ENCODE results near the gene PCCA. TPM values are rescaled to one million over a fixed set of nuclear protein-coding genes. Genes with fewer than 3 reads are reported as not detected.

Gene PCCA
- total and polyA plus RNA-seq, 4 donors, result 30.1 to 160 (median 76.3) TPM

DNA sequence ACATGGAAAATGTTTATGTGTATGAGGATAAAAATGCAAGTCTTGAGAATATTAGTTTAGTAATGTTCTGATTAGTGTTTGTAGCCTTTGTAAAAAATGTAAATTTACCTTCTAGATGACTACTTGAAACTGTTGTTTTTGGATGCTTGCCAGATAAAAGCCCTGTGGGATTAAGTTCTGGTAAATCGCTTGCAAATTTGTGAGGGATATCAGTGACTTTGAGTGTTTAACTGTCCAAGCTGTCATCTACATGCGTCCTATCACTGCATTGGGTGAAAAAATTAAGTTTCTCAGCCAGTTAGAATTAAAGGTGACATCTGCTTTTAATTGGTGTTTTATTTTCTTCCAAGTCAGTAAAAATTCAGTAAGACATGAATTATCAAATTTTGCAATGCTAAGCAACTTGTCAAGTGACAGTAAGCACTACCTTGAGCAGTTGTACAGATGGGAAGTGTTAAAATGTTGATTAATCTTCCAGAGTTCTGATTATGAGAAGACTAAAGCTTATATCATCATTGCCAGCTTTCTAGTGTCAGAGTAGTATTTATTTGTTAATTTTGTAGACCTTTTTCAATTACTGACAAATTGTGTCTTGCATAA, 88.0 kb downstream of the PCCA start:
- no peak overlapping the region for H3K9ac ChIP-seq (ENCODE audit: low read depth in 1 of 2, low read length in 2 of 2)
- TF ChIP-seq FOXA2 (IDR thresholded peaks at IDR 0.05) (no peak), RAD21 (IDR thresholded peaks at IDR 0.05) (no peak), TAF1 (conservative IDR thresholded peaks at IDR 0.05) (no peak), EGR1 (IDR thresholded peaks at IDR 0.05; ENCODE audit: low read depth in 2 of 2) (no peak), JUND (IDR thresholded peaks at IDR 0.05) (no peak), SP1 (IDR thresholded peaks at IDR 0.05) (no peak), RXRA (IDR thresholded peaks at IDR 0.05) (no peak), HNF4G (IDR thresholded peaks at IDR 0.05) (no peak), ZBTB33 (IDR thresholded peaks at IDR 0.05) (no peak), ATF3 (IDR thresholded peaks at IDR 0.05) (no peak), FOXA1 (IDR thresholded peaks at IDR 0.05) (no peak), NR2F2 (IDR thresholded peaks at IDR 0.05) (no peak), CTCF (IDR thresholded peaks at IDR 0.05; ENCODE audit: low read depth, low read length, missing input control) (no peak), HNF4A (conservative IDR thresholded peaks at IDR 0.05) (no peak), GABPA (IDR thresholded peaks at IDR 0.05 in 1 of 2, conservative IDR thresholded peaks at IDR 0.05 in 1 of 2) (no peak)
- TF ChIP-seq, protein P1, sequence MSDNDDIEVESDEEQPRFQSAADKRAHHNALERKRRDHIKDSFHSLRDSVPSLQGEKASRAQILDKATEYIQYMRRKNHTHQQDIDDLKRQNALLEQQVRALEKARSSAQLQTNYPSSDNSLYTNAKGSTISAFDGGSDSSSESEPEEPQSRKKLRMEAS (IDR thresholded peaks at IDR 0.05), result no peak
- WGBS, result 43% methylated on average over 2 of the region's 2 CpGs
- no peaks in the 10 kb centered on the region for H3K36me3 ChIP-seq (ENCODE audit: control insufficient read depth in 4 of 4, insufficient read depth in 3 of 4, low read depth in 1 of 4, low read length in 3 of 4)
- no peak overlapping the region for H3K4me3 ChIP-seq (ENCODE audit: low read depth in 1 of 3, low read length in 3 of 3)
- H3K4me1 ChIP-seq (ENCODE audit: control insufficient read depth in 4 of 4, insufficient read depth in 4 of 4, low read length in 3 of 4), result peaks cover 2 to 35% (median 27%) of the 10 kb centered on the region in 4 donors
- H3K9me3 ChIP-seq (ENCODE audit: control insufficient read depth in 4 of 4, low read length in 3 of 4), result no peaks in the 10 kb centered on the region
- no peak for DNase-seq (ENCODE audit: low spot score)
- H3K27ac ChIP-seq (ENCODE audit: low read depth in 1 of 2, low read length in 2 of 2), result no peak overlapping the region
- H3K27me3 ChIP-seq (ENCODE audit: control insufficient read depth in 4 of 4, insufficient read depth in 4 of 4, low read length in 3 of 4), result no peaks in the 10 kb centered on the region

DNA sequence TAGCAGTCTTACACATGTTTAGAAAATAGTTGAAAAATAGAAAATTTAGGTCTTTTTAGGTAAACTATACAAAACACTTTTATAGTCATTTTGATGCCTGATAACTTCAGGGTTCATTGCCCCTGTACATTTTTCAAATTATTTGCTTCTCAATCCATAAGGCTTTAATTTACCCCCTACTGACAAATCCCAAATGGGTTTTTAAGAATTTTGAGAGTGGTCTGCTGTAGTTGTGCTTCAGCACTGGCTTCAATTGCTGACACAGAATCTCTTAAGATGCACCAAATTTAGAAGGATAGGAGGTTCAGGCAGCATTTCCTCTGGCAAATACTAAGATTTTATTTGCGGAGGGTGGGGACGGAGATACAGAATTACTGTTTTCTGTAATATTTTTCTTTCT, 89.4 kb downstream of the PCCA start:
- Histone ChIP-seq H3K4me3 (ENCODE audit: low read depth in 1 of 3, low read length in 3 of 3) (no peak overlapping the region), H3K9ac (ENCODE audit: low read depth in 1 of 2, low read length in 2 of 2) (no peak overlapping the region), H3K4me1 (ENCODE audit: control insufficient read depth in 4 of 4, insufficient read depth in 4 of 4, low read length in 3 of 4) (peaks cover 2 to 32% (median 24%) of the 10 kb centered on the region in 4 donors), H3K27me3 (ENCODE audit: control insufficient read depth in 4 of 4, insufficient read depth in 4 of 4, low read length in 3 of 4) (no peaks in the 10 kb centered on the region), H3K27ac (ENCODE audit: low read depth in 1 of 2, low read length in 2 of 2) (no peak overlapping the region), H3K36me3 (ENCODE audit: control insufficient read depth in 4 of 4, insufficient read depth in 3 of 4, low read depth in 1 of 4, low read length in 3 of 4) (no peaks in the 10 kb centered on the region), H3K9me3 (ENCODE audit: control insufficient read depth in 4 of 4, low read length in 3 of 4) (no peaks in the 10 kb centered on the region)
- no peak for TF ChIP-seq JUND (IDR thresholded peaks at IDR 0.05)
- no peak for TF ChIP-seq NR2F2 (IDR thresholded peaks at IDR 0.05)
- TF ChIP-seq, protein P2, sequence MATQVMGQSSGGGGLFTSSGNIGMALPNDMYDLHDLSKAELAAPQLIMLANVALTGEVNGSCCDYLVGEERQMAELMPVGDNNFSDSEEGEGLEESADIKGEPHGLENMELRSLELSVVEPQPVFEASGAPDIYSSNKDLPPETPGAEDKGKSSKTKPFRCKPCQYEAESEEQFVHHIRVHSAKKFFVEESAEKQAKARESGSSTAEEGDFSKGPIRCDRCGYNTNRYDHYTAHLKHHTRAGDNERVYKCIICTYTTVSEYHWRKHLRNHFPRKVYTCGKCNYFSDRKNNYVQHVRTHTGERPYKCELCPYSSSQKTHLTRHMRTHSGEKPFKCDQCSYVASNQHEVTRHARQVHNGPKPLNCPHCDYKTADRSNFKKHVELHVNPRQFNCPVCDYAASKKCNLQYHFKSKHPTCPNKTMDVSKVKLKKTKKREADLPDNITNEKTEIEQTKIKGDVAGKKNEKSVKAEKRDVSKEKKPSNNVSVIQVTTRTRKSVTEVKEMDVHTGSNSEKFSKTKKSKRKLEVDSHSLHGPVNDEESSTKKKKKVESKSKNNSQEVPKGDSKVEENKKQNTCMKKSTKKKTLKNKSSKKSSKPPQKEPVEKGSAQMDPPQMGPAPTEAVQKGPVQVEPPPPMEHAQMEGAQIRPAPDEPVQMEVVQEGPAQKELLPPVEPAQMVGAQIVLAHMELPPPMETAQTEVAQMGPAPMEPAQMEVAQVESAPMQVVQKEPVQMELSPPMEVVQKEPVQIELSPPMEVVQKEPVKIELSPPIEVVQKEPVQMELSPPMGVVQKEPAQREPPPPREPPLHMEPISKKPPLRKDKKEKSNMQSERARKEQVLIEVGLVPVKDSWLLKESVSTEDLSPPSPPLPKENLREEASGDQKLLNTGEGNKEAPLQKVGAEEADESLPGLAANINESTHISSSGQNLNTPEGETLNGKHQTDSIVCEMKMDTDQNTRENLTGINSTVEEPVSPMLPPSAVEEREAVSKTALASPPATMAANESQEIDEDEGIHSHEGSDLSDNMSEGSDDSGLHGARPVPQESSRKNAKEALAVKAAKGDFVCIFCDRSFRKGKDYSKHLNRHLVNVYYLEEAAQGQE (IDR thresholded peaks at IDR 0.05), result no peak
- no peak for TF ChIP-seq FOXA1 (IDR thresholded peaks at IDR 0.05)
- no peak for DNase-seq (ENCODE audit: low spot score)
- 98% methylated on average over 2 of the region's 2 CpGs for WGBS

Data from liver (tissue), 9 donors.